Lung (tissue), 10 donors: ENCODE data around the gene CTAG2. TPM values are rescaled to one million over a fixed set of nuclear protein-coding genes. Genes with fewer than 3 reads are reported as not detected.
"Not testable (repeated sequence)": the region's sequence is repeated elsewhere in the genome, so short reads cannot be mapped to it uniquely, and the experiment has no call there.

Experiments used
- ATAC-seq: fragments of 200-7000 bp; cut with Tn5 transposase; one replicate; pipeline ENCODE4 v1.9.1; 2020; ENCODE audit warnings: moderate number of reproducible peaks; ENCODE audit not compliant: insufficient read depth, low FRiP score
- DNase-seq, 3 donors: peaks; one replicate each; pipeline ENCODE4 v3.0.0-alpha.2; 2013 to 2017
- H3K27ac ChIP-seq, 2 donors: one replicate each; pipeline ENCODE4 v1.5.1; 2013; ENCODE audit warnings: mild to moderate bottlenecking in 2 of 2, moderate library complexity in 2 of 2, control low read depth in 1 of 2, inconsistent platforms in 1 of 2, low read depth in 1 of 2, low read length in 1 of 2
- H3K27me3 ChIP-seq, 3 donors: one replicate each; pipeline ENCODE4 v1.5.1; 2013; ENCODE audit warnings: low read length in 2 of 3; ENCODE audit not compliant: control insufficient read depth in 3 of 3, insufficient read depth in 3 of 3
- H3K36me3 ChIP-seq, 4 donors: one replicate each; pipeline ENCODE4 v1.5.1; 2013; ENCODE audit warnings: low read length in 4 of 4, mild to moderate bottlenecking in 1 of 4, moderate library complexity in 1 of 4; ENCODE audit not compliant: control insufficient read depth in 4 of 4, insufficient read depth in 4 of 4
- H3K4me1 ChIP-seq, 5 donors: one replicate each; pipeline ENCODE4 v1.5.1; 2013; ENCODE audit warnings: low read length in 5 of 5, mild to moderate bottlenecking in 2 of 5, moderate library complexity in 1 of 5; ENCODE audit not compliant: control insufficient read depth in 5 of 5, insufficient read depth in 5 of 5
- H3K4me3 ChIP-seq: one replicate; pipeline ENCODE4 v1.5.1; 2013; ENCODE audit warnings: mild to moderate bottlenecking, control low read depth, moderate library complexity
- H3K9ac ChIP-seq, 2 donors: one replicate each; pipeline ENCODE4 v1.5.1; 2013; ENCODE audit warnings: low read length in 2 of 2, control low read depth in 1 of 2; ENCODE audit not compliant: insufficient read depth in 1 of 2
- H3K9me3 ChIP-seq, 4 donors: one replicate each; pipeline ENCODE4 v1.5.1; 2013; ENCODE audit warnings: low read length in 3 of 4, mild to moderate bottlenecking in 1 of 4, moderate library complexity in 1 of 4; ENCODE audit not compliant: control insufficient read depth in 4 of 4, insufficient read depth in 3 of 4
- WGBS, 2 donors: extraction: QIAGEN DNeasy Blood & Tissue Kit; methylation state at CpG; one replicate each; pipeline ENCODE4 v1.1.7; 2013; 5-methylcytosine and 5-hydroxymethylcytosine counted together
- polyA plus RNA-seq, 2 donors: library from polyadenylated mRNA; stranded (reverse); fragments of 200-250 nt; gene quantifications; one replicate each; pipeline ENCODE4 v1.2.1, GENCODE V29; 2013
- total RNA-seq, 2 donors: library from RNA; depleted of rRNA in 1 of 2; stranded (reverse); fragments of >200 nt in 1 of 2; gene quantifications; one replicate each; pipeline ENCODE4 v1.2.1, GENCODE V29; 2014 to 2021
- donor health status: Bipolar disorder and iron deficiency.
- donor health status: healthy.
- donor health status: DM: yes; HTN: yes; CAD: no.

The CTAG2 gene
- total and polyA plus RNA-seq, 4 donors = 4.9 TPM; not detected in 3

DNA sequence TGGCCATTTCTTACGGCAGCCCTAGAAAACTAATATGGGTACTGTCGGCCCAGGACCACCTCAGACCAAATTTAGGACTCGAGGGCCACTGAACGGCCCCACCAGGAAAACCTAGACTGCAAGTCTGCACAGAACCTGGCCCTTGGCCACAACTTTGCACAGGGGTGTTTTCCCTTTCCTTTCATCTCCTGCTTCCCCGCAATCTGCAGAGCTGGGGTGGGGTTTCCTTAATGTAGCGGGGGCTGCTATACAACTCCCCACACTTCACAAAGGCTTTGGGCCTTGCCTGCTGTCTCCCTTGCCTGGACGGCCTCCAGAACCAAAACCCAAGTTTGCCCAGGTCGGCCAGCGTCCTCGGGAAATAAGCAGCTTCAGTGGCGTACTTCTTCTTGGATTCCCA is 22.4 kb downstream of the CTAG2 start:
- H3K27ac ChIP-seq, H3K27me3 ChIP-seq, H3K9me3 ChIP-seq, H3K4me3 ChIP-seq, H3K4me1 ChIP-seq, H3K9ac ChIP-seq, ATAC-seq, DNase-seq, H3K36me3 ChIP-seq: not testable (repeated sequence)
- WGBS, 2 donors = no CpG with 5 or more reads among the region's 11 CpGs

DNA sequence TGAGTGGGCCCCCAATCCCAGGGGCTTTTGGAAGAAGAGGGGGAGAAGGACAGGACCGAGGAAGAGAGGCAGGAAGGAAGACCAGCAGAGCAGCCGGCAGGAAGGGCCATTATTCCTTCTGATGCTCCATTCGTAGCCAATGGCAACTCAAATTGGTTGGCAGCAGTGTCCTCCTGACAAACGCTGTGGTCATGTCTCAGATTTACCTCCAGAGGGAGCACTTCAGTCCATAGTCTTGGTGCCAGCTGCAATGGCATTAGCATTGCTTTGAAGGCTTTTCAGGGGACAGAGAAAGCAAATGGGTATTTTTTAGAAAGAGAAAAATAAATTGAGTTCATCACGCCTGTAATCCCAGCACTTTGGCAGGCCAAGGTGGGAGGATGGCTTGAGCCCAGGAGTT is 24.4 kb downstream of the CTAG2 start:
- not testable (repeated sequence) for H3K4me1 ChIP-seq, DNase-seq, H3K27me3 ChIP-seq, ATAC-seq, H3K9ac ChIP-seq, H3K36me3 ChIP-seq, H3K4me3 ChIP-seq, H3K27ac ChIP-seq, H3K9me3 ChIP-seq
- no CpG with 5 or more reads among the region's 5 CpGs for WGBS, 2 donors

DNA sequence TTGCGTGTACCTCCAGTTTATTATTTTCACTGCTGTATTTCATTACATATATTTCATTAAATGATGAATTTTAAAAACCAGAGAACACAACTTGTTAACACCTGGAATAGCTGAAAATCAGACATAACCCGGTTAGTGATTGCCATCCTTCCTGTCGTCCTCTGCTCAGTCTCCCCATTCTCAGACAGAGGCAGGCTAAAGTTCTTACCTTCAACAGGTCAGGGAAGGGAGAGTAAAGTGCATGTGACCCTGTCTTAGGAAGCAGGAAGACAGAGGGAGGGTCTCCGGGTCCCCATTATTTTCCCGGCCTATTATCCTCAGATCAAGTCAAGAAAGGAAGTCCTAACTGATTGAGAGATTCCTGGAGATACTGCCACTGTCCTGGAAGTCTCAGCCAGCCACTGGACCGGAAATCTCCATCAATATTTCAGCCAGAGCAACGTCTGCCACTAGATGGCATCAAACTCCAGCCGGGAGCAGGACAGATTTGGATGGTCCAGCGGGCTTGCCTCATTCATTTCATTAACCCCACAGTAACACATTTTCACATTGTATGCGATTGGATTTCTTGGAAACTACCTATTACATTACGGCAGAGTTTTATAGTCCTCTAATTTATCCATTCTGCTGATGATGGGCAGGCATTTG is 32.5 kb downstream of the CTAG2 start:
- not testable (repeated sequence) for DNase-seq, H3K27me3 ChIP-seq, H3K9me3 ChIP-seq, ATAC-seq, H3K9ac ChIP-seq, H3K4me3 ChIP-seq, H3K27ac ChIP-seq, H3K36me3 ChIP-seq, H3K4me1 ChIP-seq
- WGBS, 2 donors = 25 to 33% methylated on average over 1 to 3 of the region's 11 CpGs

DNA sequence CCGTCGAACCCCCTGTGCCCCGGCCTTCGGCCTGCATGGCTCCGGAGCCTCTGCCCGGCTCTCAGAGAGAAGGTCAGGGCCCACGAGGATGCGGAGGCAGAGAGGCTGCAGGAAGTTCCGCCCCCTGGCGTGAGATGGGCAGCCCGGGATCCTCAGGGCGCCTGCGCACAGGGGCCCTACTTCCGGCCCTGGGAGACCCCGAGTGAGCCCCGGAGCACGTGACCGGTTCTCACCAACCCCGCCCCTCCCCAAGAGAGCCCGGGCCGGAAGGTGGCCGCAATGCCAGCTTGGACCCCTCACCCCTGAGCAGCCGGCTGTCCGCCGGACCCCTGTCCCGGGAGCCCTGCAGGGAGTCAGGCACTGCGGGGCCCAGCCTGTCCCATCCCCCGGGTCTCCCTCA is 34.2 kb downstream of the CTAG2 start, which contains the start of gene CTAG1B:
Gene CTAG1B (minus strand): TSS at position 101 of the 400 bp plus-strand sequence. CDS start 64 bp downstream, at position 37.
- not testable (repeated sequence) for ATAC-seq, H3K9ac ChIP-seq, H3K27me3 ChIP-seq, DNase-seq, H3K9me3 ChIP-seq, H3K36me3 ChIP-seq, H3K4me3 ChIP-seq, H3K4me1 ChIP-seq, H3K27ac ChIP-seq
- WGBS, 2 donors = no CpG with 5 or more reads among the region's 28 CpGs

DNA sequence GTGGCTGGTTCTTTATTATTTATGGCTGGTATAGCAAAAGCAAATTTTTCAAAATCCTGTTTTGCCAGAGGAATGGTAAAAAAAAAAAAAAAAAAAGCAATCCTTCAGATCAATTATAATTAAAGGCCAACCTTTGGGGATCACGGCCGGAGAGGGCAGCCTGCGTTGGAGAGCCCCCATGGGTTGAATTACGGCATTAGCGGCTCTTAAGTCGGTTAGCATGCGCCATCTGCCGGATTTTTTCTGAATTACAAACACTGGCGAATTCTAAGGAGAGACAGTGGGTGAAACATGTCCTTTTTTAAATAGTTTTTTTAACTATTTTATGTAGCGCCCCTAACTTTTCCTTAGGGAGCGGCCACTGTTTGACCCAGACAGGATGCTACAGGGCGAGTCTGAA is 39.8 kb downstream of the CTAG2 start:
- not testable (repeated sequence) for DNase-seq, H3K9ac ChIP-seq, H3K4me1 ChIP-seq, H3K9me3 ChIP-seq, H3K36me3 ChIP-seq, H3K27ac ChIP-seq, H3K4me3 ChIP-seq, ATAC-seq, H3K27me3 ChIP-seq
- 7 to 33% methylated on average over 4 to 5 of the region's 12 CpGs for WGBS, 2 donors

DNA sequence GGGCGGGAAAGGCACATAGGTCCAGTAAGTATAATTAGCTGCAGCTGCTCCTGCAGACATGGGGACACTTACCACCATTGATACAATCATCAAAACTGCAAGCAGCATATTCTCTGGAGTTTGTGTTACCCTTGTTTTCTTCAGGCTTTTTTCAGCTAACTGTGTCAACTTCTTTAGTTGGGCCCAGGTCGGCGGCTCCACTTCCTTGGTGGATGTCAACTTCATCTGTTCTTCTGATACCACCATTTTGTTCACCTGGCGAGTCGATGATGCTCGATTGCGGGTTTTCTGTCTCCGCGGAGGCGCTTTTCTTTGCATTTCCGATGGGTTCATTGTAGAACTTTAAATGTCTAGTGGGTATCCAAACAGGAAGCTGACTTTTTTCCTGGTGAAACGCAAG is 42.2 kb downstream of the CTAG2 start:
- not testable (repeated sequence) for DNase-seq

DNA sequence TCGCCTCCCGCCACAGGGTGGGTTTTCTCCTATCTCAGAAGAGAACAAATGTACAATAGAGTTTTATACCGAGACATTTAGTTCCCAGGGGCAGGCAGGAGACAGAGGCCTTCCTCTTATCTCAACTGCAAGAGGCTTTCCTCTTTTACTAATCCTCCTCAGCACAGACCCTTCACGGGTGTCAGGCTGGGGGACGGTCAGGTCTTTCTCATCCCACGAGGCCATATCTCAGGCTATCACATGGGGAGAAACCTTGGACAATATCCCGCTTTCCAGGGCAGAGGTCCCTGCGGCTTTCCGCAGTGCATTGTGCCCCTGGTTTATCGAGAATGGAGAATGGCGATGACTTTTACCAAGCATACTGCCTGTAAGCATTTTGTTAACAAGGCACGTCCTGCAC is 44.6 kb downstream of the CTAG2 start:
- ATAC-seq, DNase-seq, H3K4me1 ChIP-seq, H3K27ac ChIP-seq, H3K9me3 ChIP-seq, H3K9ac ChIP-seq, H3K4me3 ChIP-seq, H3K36me3 ChIP-seq, H3K27me3 ChIP-seq: not testable (repeated sequence)
- WGBS, 2 donors = 77 to 80% methylated on average over 12 of the region's 12 CpGs

More for the DNA sequence above, 42.2 kb downstream of the CTAG2 start:
- H3K4me3 ChIP-seq, H3K27ac ChIP-seq, H3K9ac ChIP-seq, H3K36me3 ChIP-seq, H3K27me3 ChIP-seq, H3K4me1 ChIP-seq, ATAC-seq, H3K9me3 ChIP-seq: not testable (repeated sequence)
- 88 to 91% methylated on average over 12 of the region's 12 CpGs for WGBS, 2 donors

DNA sequence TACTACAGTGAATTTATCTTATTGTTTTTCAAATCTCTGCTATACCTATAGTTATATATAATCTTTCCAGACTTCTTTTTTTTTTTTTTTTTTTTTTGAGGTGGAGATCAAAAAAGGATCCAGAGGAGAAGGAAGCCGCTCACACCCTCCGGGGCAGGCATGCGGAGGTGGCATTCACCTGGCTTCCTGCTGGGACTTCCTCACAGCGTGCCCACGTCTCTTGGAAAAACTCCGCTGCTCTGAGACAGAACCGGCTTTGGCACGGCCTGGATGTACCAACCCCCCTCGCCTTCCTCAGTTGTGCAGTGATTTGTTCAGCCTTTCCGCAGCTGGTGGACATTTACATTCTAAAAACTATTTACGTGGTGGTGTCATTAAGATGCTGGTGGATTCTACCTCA is 45.4 kb downstream of the CTAG2 start:
- not testable (repeated sequence) for DNase-seq, H3K4me1 ChIP-seq, H3K36me3 ChIP-seq, H3K27ac ChIP-seq, H3K9me3 ChIP-seq, H3K9ac ChIP-seq, ATAC-seq, H3K4me3 ChIP-seq, H3K27me3 ChIP-seq
- 79 to 94% methylated on average over 9 to 11 of the region's 11 CpGs for WGBS, 2 donors
